Measurements from ENCODE around the gene CNTNAP2.

GRCh38 chr7:147999962-148000361 lies 1883.4 kb downstream of the CNTNAP2 start:
- TF ChIP-seq ZNF830 (CRISPR knock-in tag; IDR thresholded peaks at IDR 0.05) (no peak), KAT7 (CRISPR knock-in tag; IDR thresholded peaks at IDR 0.05; ENCODE audit: borderline replicate concordance) (no peak), MXI1 (IDR thresholded peaks at IDR 0.05; ENCODE audit: low read depth, low read length) (no peak), GABPB1 (CRISPR knock-in tag; IDR thresholded peaks at IDR 0.05) (no peak), ZNF518B (CRISPR knock-in tag; IDR thresholded peaks at IDR 0.05) (no peak), NR2C1 (IDR thresholded peaks at IDR 0.05) (no peak), NR2C1 (tag; IDR thresholded peaks at IDR 0.05) (no peak), RBFOX2 (IDR thresholded peaks at IDR 0.05; ENCODE audit: low read depth, low read length) (no peak), KLF1 (tag; IDR thresholded peaks at IDR 0.05) (no peak), RBBP5 (IDR thresholded peaks at IDR 0.05; ENCODE audit: borderline replicate concordance, insufficient read depth, low read length, poor library complexity, severe bottlenecking) (no peak)
